Parathyroid adenoma (tissue), 2 donors: ENCODE data around the gene RAB36.

Source experiments
- H2AFZ ChIP-seq: fragments of 300-600 bp; sonication (generic); one replicate; pipeline ENCODE4 v1.7.0; 2017; ENCODE audit warnings: antibody characterized with exemption, mild to moderate bottlenecking
- H3K27ac ChIP-seq: fragments of 300-600 bp; sonication (generic); one replicate; pipeline ENCODE4 v1.7.0; 2017
- H3K27me3 ChIP-seq: fragments of 300-600 bp; sonication (generic); one replicate; pipeline ENCODE4 v1.7.0; 2017; ENCODE audit warnings: low read length; ENCODE audit not compliant: control insufficient read depth, insufficient read depth
- H3K36me3 ChIP-seq: fragments of 300-600 bp; sonication (generic); one replicate; pipeline ENCODE4 v1.7.0; 2017; ENCODE audit warnings: low read length; ENCODE audit not compliant: control insufficient read depth, insufficient read depth
- H3K4me1 ChIP-seq: fragments of 300-600 bp; sonication (generic); one replicate; pipeline ENCODE4 v1.7.0; 2017; ENCODE audit warnings: control low read depth
- H3K4me2 ChIP-seq: fragments of 300-600 bp; sonication (generic); one replicate; pipeline ENCODE4 v1.7.0; 2017; ENCODE audit warnings: low read length
- H3K4me3 ChIP-seq: fragments of 300-600 bp; sonication (generic); one replicate; pipeline ENCODE4 v1.7.0; 2017; ENCODE audit warnings: low read depth, low read length
- H3K79me2 ChIP-seq: fragments of 300-600 bp; sonication (generic); one replicate; pipeline ENCODE4 v1.7.0; 2017; ENCODE audit warnings: control low read depth
- H3K9ac ChIP-seq: fragments of 300-600 bp; sonication (generic); one replicate; pipeline ENCODE4 v1.7.0; 2017; ENCODE audit warnings: mild to moderate bottlenecking
- H3K9me3 ChIP-seq: fragments of 300-600 bp; sonication (generic); one replicate; pipeline ENCODE4 v1.7.0; 2017; ENCODE audit warnings: low read length; ENCODE audit not compliant: control insufficient read depth
- TF ChIP-seq, protein P1 (sequence below): fragments of 300-600 bp; sonication (generic); IDR thresholded peaks from one replicate; pipeline ENCODE4 v1.7.0; 2017; ENCODE audit warnings: antibody characterized with exemption, mild to moderate bottlenecking
- donor health status: primary hyperparathyroidism.

Gene RAB36

GRCh38 chr22:23187211-23187610 lies 41.9 kb downstream of the RAB36 start:
- no peaks in the 10 kb centered on the region for H3K9me3 ChIP-seq
- H3K27me3 ChIP-seq = no peaks in the 10 kb centered on the region
- no peak overlapping the region for H3K27ac ChIP-seq

DNA sequence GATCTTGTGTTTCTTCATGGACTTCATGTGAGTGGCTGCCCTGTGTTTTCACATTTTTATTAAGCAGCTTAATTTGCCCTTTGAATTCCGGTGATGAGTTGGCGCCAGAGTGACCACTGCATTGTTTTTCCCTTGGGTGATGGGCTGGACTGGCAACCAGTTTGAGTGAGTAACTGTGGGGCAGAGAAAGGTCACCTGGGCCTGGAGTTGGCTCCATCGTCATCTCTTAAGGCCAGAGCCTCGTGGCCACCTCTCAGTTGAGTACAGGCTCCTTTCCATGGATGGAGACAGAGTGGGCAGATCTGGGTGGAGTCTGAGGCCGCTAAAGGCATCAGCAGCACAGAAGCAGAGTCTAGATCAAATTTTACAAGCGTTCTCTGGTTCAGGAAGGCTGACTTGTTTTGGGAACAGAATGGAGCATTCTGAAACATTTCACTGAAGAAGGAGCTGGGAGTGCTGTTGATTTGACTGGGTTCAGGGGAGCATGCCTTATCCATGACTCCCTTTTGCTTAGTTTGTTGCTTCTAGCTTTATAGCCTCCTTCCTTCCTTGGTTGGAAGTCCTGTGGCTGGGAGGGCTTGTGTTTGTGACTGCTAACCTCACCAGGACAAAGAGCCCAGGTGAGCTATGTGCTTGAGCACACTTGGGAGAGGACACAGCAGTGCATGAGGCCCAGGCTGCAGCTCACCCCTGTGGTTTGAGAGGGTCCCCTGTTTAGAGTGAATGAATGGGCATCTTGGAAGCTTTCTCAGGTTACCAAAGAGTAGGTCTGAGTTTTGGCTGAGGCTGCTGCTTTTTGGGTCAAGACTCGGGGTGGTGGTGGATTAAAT lies 42.8 kb downstream of the RAB36 start:
- Histone ChIP-seq H3K4me2 (no peak overlapping the region), H3K9ac (no peak overlapping the region), H3K9me3 (no peaks in the 10 kb centered on the region), H3K36me3 (no peaks in the 10 kb centered on the region), H3K79me2 (peaks cover 2% of the 10 kb centered on the region), H3K27ac (no peak overlapping the region), H3K4me3 (no peak overlapping the region), H2AFZ (no peak overlapping the region), H3K4me1 (peaks cover 3% of the 10 kb centered on the region), H3K27me3 (no peaks in the 10 kb centered on the region)
- TF ChIP-seq, protein P1, sequence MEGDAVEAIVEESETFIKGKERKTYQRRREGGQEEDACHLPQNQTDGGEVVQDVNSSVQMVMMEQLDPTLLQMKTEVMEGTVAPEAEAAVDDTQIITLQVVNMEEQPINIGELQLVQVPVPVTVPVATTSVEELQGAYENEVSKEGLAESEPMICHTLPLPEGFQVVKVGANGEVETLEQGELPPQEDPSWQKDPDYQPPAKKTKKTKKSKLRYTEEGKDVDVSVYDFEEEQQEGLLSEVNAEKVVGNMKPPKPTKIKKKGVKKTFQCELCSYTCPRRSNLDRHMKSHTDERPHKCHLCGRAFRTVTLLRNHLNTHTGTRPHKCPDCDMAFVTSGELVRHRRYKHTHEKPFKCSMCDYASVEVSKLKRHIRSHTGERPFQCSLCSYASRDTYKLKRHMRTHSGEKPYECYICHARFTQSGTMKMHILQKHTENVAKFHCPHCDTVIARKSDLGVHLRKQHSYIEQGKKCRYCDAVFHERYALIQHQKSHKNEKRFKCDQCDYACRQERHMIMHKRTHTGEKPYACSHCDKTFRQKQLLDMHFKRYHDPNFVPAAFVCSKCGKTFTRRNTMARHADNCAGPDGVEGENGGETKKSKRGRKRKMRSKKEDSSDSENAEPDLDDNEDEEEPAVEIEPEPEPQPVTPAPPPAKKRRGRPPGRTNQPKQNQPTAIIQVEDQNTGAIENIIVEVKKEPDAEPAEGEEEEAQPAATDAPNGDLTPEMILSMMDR = no peak

More at GRCh38 chr22:23187211-23187610, 41.9 kb downstream of the RAB36 start:
- H3K79me2 ChIP-seq = peaks cover 2% of the 10 kb centered on the region
- no peaks in the 10 kb centered on the region for H3K36me3 ChIP-seq
- H3K9ac ChIP-seq = no peak overlapping the region
- H3K4me1 ChIP-seq = peaks cover 6% of the 10 kb centered on the region
- H3K4me2 ChIP-seq = no peak overlapping the region
- no peak overlapping the region for H3K4me3 ChIP-seq
- TF ChIP-seq, protein P1 = no peak
- H2AFZ ChIP-seq = no peak overlapping the region

GRCh38 chr22:23190526-23190925 lies 45.2 kb downstream of the RAB36 start:
- Histone ChIP-seq H3K4me1 (no peaks in the 10 kb centered on the region), H3K27ac (no peak overlapping the region), H3K36me3 (no peaks in the 10 kb centered on the region), H3K27me3 (no peaks in the 10 kb centered on the region), H3K4me2 (no peak overlapping the region), H3K9me3 (no peaks in the 10 kb centered on the region), H3K79me2 (peaks cover 5% of the 10 kb centered on the region), H3K4me3 (no peak overlapping the region), H3K9ac (no peak overlapping the region), H2AFZ (no peak overlapping the region)
- TF ChIP-seq, protein P1 = no peak

- Histone ChIP-seq H3K9ac (no peak overlapping the region), H3K4me1 (no peaks in the 10 kb centered on the region), H3K4me3 (no peak overlapping the region), H3K9me3 (no peaks in the 10 kb centered on the region), H3K27ac (no peak overlapping the region), H3K27me3 (no peaks in the 10 kb centered on the region), H3K79me2 (peaks cover 11% of the 10 kb centered on the region), H2AFZ (no peak overlapping the region), H3K4me2 (peak overlapping the region; percentile 13), H3K36me3 (no peaks in the 10 kb centered on the region)
- TF ChIP-seq, protein P1 = no peak
Observed at GRCh38 chr22:23192133-23192532, 46.9 kb downstream of the RAB36 start.

DNA sequence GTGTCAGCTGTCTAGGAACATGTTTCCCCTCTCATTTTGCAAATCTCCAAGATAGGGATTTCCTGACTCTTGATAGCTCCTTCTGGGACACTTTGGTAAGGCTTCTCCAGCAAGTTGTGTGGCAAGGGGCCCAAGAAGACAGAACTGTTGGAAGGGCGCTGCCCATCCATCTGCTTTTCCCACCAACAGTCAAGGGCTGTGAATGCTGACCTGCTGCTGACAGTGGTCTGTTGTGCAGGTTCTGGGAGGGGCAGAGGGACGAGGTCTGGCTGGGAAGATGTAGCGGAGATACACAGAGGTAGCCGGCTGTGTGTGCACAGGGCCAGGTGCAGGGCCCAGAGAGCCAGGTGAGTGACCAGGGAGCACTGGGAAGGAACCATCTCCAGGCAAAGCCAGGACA lies 47.3 kb downstream of the RAB36 start:
- Histone ChIP-seq H3K36me3 (no peaks in the 10 kb centered on the region), H3K4me2 (no peak overlapping the region), H3K79me2 (peaks cover 11% of the 10 kb centered on the region), H3K27ac (no peak overlapping the region), H2AFZ (no peak overlapping the region), H3K9me3 (no peaks in the 10 kb centered on the region), H3K27me3 (no peaks in the 10 kb centered on the region), H3K4me3 (no peak overlapping the region), H3K9ac (no peak overlapping the region), H3K4me1 (no peaks in the 10 kb centered on the region)
- TF ChIP-seq, protein P1 = no peak
